Sigmoid colon (tissue), 4 donors: Measurements from ENCODE around the gene CDO1.
A peak's percentile ranks its signal among the peaks of the same experiment; 100 is the strongest.

Experiments used
- CTCF ChIP-seq, 4 experiments: fragments of 450-650 bp in 3 of 4; fragments of 200-600 bp in 1 of 4; IDR thresholded peaks; one replicate each; pipeline ENCODE4 v1.5.1; 2016 to 2019; ENCODE audit warnings: antibody characterized with exemption in 4 of 4, mild to moderate bottlenecking in 3 of 4, moderate library complexity in 2 of 4
- POLR2A ChIP-seq, 2 donors: fragments of 450-650 bp; IDR thresholded peaks; one replicate each; pipeline ENCODE4 v1.6.1; 2016; ENCODE audit warnings: antibody characterized with exemption in 2 of 2, mild to moderate bottlenecking in 2 of 2, moderate library complexity in 2 of 2
- POLR2AphosphoS5 ChIP-seq, 4 donors: sonication (generic); formaldehyde crosslinking; IDR thresholded peaks; one replicate each; pipeline ENCODE4 v1.6.1; 2017; ENCODE audit warnings: antibody characterized with exemption in 4 of 4

- TF ChIP-seq POLR2A (IDR thresholded peaks at IDR 0.05): peak; percentile 12 to 42
- peak in 1 of 4 donors; percentile 3 for TF ChIP-seq POLR2AphosphoS5 (IDR thresholded peaks at IDR 0.05)
- TF ChIP-seq CTCF (IDR thresholded peaks at IDR 0.05): no peak
Measured at GRCh38 chr5:115842089-115842935, 25.9 kb upstream of the CDO1 start.
